Mesenchymal stem cell (in vitro differentiated cells and primary cell): ENCODE measurements around the gene ACOD1.
A peak's percentile ranks its signal among the peaks of the same experiment; 100 is the strongest.

Experiments
- DNase-seq: peaks from one replicate; pipeline ENCODE4 v3.0.0-alpha.2; 2013
- H2AFZ ChIP-seq: one replicate; pipeline ENCODE4 v1.6.1; 2013; ENCODE audit warnings: low read depth, mild to moderate bottlenecking, control low read depth, inconsistent platforms, low read length, moderate library complexity
- H2AK5ac ChIP-seq: 2 replicates; pipeline ENCODE4 v1.6.1; 2013; ENCODE audit warnings: low read length, moderate library complexity, mild to moderate bottlenecking, inconsistent platforms; ENCODE audit not compliant: severe bottlenecking
- H2BK120ac ChIP-seq: one replicate; pipeline ENCODE4 v1.6.1; 2013; ENCODE audit warnings: low read depth, mild to moderate bottlenecking, inconsistent platforms, low read length, moderate library complexity
- H2BK12ac ChIP-seq, 2 experiments: one replicate each; pipeline ENCODE4 v1.6.1; 2013; ENCODE audit warnings: inconsistent platforms in 2 of 2, low read length in 2 of 2, mild to moderate bottlenecking in 2 of 2, moderate library complexity in 2 of 2, control low read depth in 1 of 2
- H2BK15ac ChIP-seq: one replicate; pipeline ENCODE4 v1.6.1; 2013; ENCODE audit warnings: mild to moderate bottlenecking, low read depth, inconsistent platforms; ENCODE audit not compliant: poor library complexity, severe bottlenecking
- H2BK5ac ChIP-seq: 2 replicates; pipeline ENCODE4 v1.6.1; 2013; ENCODE audit warnings: low read depth, mild to moderate bottlenecking, low read length, control low read depth, inconsistent platforms; ENCODE audit not compliant: poor library complexity, severe bottlenecking
- H3K14ac ChIP-seq, 2 experiments: one replicate each; pipeline ENCODE4 v1.6.1; 2013; ENCODE audit warnings: inconsistent platforms in 2 of 2, low read length in 2 of 2, control low read depth in 1 of 2, mild to moderate bottlenecking in 1 of 2, moderate library complexity in 1 of 2
- H3K18ac ChIP-seq, 2 experiments: one replicate each; pipeline ENCODE4 v1.6.1; 2013; ENCODE audit warnings: inconsistent platforms in 2 of 2, low read length in 2 of 2, control low read depth in 1 of 2, low read depth in 1 of 2, mild to moderate bottlenecking in 1 of 2
- H3K23ac ChIP-seq, 2 experiments: one replicate each; pipeline ENCODE4 v1.6.1; 2013; ENCODE audit warnings: inconsistent platforms in 2 of 2, low read length in 2 of 2, mild to moderate bottlenecking in 2 of 2, moderate library complexity in 2 of 2, control low read depth in 1 of 2
- H3K27ac ChIP-seq: 2 replicates; pipeline ENCODE4 v1.5.1; 2013; ENCODE audit warnings: mild to moderate bottlenecking, moderate library complexity, low read length, control low read depth, inconsistent platforms; ENCODE audit not compliant: poor library complexity, severe bottlenecking
- H3K27me3 ChIP-seq, 2 experiments: 2 replicates each; pipeline versions ENCODE4 v1.6.1 to v1.7.0; 2013; ENCODE audit warnings: low read length in 2 of 2, mild to moderate bottlenecking in 2 of 2, moderate library complexity in 2 of 2, control low read depth in 1 of 2, inconsistent platforms in 1 of 2; ENCODE audit not compliant: control insufficient read depth in 1 of 2, insufficient read depth in 1 of 2
- H3K36me3 ChIP-seq, 2 experiments: 2 replicates each; pipeline versions ENCODE4 v1.6.1 to v1.7.0; 2013; ENCODE audit warnings: low read length in 2 of 2, control low read depth in 1 of 2, inconsistent platforms in 1 of 2, low read depth in 1 of 2, mild to moderate bottlenecking in 1 of 2; ENCODE audit not compliant: insufficient read depth in 2 of 2, control insufficient read depth in 1 of 2
- H3K4ac ChIP-seq, 2 experiments: one replicate each; pipeline ENCODE4 v1.6.1; 2013; ENCODE audit warnings: inconsistent platforms in 2 of 2, low read length in 2 of 2, mild to moderate bottlenecking in 2 of 2, moderate library complexity in 2 of 2, control low read depth in 1 of 2, low read depth in 1 of 2
- H3K4me1 ChIP-seq: 2 replicates; pipeline ENCODE4 v1.6.1; 2013; ENCODE audit warnings: low read depth, low read length, control low read depth; ENCODE audit not compliant: control insufficient read depth, insufficient read depth
- H3K4me2 ChIP-seq: 2 replicates; pipeline ENCODE4 v1.6.1; 2013; ENCODE audit warnings: low read length, mild to moderate bottlenecking, inconsistent platforms; ENCODE audit not compliant: poor library complexity, severe bottlenecking
- H3K4me3 ChIP-seq, 2 experiments: 2 replicates each; pipeline versions ENCODE4 v1.5.1 to v1.7.0; 2013; ENCODE audit warnings: low read length in 2 of 2, mild to moderate bottlenecking in 2 of 2, control low read depth in 1 of 2, low read depth in 1 of 2; ENCODE audit not compliant: insufficient read depth in 1 of 2
- H3K79me1 ChIP-seq: replicated peaks from 2 replicates; pipeline ENCODE4 v1.6.1; 2013; ENCODE audit warnings: mild to moderate bottlenecking, control low read depth, low read length, inconsistent platforms; ENCODE audit not compliant: poor library complexity, severe bottlenecking
- H3K9ac ChIP-seq: 2 replicates; pipeline ENCODE4 v1.7.0; 2013; ENCODE audit warnings: mild to moderate bottlenecking, low read length, moderate library complexity
- H3K9me3 ChIP-seq: 2 replicates; pipeline ENCODE4 v1.7.0; 2013; ENCODE audit warnings: mild to moderate bottlenecking, low read length; ENCODE audit not compliant: control insufficient read depth
- H4K8ac ChIP-seq: one replicate; pipeline ENCODE4 v1.6.1; 2013; ENCODE audit warnings: inconsistent platforms, mild to moderate bottlenecking, low read length, moderate library complexity
- H4K91ac ChIP-seq: one replicate; pipeline ENCODE4 v1.6.1; 2013; ENCODE audit warnings: mild to moderate bottlenecking, low read length, inconsistent platforms
- WGBS: methylation state at CpG from one replicate; pipeline ENCODE4 v1.1.7; 2013; ENCODE audit warnings: mixed read lengths; 5-methylcytosine and 5-hydroxymethylcytosine counted together

ACOD1 gene

GRCh38 chr13:76921516-76921915 is 26.8 kb upstream of the ACOD1 start:
- H3K27me3 ChIP-seq: peaks cover 0 to 6% of the 10 kb centered on the region in 2 experiments
- no peak overlapping the region for H3K4ac ChIP-seq
- no peak overlapping the region for H2AFZ ChIP-seq
- H4K91ac ChIP-seq: no peak overlapping the region
- no peaks in the 10 kb centered on the region for H3K4me1 ChIP-seq
- no peaks in the 10 kb centered on the region for H3K9me3 ChIP-seq
- H2AK5ac ChIP-seq: no peak overlapping the region
- H3K4me2 ChIP-seq: no peak overlapping the region
- H4K8ac ChIP-seq: no peak overlapping the region
- no peaks in the 10 kb centered on the region for H3K36me3 ChIP-seq
- H3K14ac ChIP-seq: no peak overlapping the region
- no peak for DNase-seq
- H3K4me3 ChIP-seq: no peak overlapping the region
- no peak overlapping the region for H2BK120ac ChIP-seq
- H3K18ac ChIP-seq: no peak overlapping the region
- no peak overlapping the region for H3K9ac ChIP-seq
- no peak overlapping the region for H3K27ac ChIP-seq
- WGBS: no CpG with 5 or more reads among the region's 1 CpG
- H3K79me1 ChIP-seq: no peaks in the 10 kb centered on the region
- H2BK15ac ChIP-seq: no peak overlapping the region
- no peak overlapping the region for H2BK5ac ChIP-seq
- H2BK12ac ChIP-seq: no peak overlapping the region
- no peak overlapping the region for H3K23ac ChIP-seq

DNA sequence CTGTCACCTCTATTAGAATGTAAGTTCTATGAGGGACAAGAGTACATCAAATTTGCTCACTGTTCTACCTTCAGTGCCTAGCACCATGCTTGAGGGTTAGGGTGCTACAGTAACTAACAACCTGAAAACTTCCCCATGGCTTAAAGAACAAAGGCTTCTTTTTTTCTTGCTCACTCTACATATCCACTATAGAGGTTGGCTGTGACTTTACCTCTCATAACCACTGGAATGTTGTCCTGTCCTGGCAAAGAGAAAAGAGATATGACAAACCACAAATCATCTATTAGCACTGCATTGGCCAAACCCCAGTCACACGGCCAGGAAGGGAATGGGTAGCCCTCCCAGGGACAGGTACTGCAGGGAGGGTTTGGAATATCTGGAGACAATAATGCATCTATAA is 23.2 kb upstream of the ACOD1 start:
- H3K4me1 ChIP-seq: no peaks in the 10 kb centered on the region
- WGBS: 100% methylated on average over 1 of the region's 1 CpG
- no peak overlapping the region for H3K4me3 ChIP-seq
- no peak overlapping the region for H3K4me2 ChIP-seq
- no peak overlapping the region for H2BK12ac ChIP-seq
- H3K23ac ChIP-seq: no peak overlapping the region
- H3K79me1 ChIP-seq: no peaks in the 10 kb centered on the region
- no peak overlapping the region for H3K14ac ChIP-seq
- H2AFZ ChIP-seq: no peak overlapping the region
- no peak overlapping the region for H2AK5ac ChIP-seq
- no peak overlapping the region for H2BK120ac ChIP-seq
- no peak overlapping the region for H4K91ac ChIP-seq
- H3K9me3 ChIP-seq: no peaks in the 10 kb centered on the region
- no peak overlapping the region for H2BK15ac ChIP-seq
- no peak overlapping the region for H3K27ac ChIP-seq
- H3K9ac ChIP-seq: no peak overlapping the region
- H3K27me3 ChIP-seq: peaks cover 0 to 6% of the 10 kb centered on the region in 2 experiments
- no peak overlapping the region for H3K18ac ChIP-seq
- H3K36me3 ChIP-seq: no peaks in the 10 kb centered on the region
- H4K8ac ChIP-seq: no peak overlapping the region
- no peak overlapping the region for H2BK5ac ChIP-seq
- no peak for DNase-seq
- no peak overlapping the region for H3K4ac ChIP-seq

DNA sequence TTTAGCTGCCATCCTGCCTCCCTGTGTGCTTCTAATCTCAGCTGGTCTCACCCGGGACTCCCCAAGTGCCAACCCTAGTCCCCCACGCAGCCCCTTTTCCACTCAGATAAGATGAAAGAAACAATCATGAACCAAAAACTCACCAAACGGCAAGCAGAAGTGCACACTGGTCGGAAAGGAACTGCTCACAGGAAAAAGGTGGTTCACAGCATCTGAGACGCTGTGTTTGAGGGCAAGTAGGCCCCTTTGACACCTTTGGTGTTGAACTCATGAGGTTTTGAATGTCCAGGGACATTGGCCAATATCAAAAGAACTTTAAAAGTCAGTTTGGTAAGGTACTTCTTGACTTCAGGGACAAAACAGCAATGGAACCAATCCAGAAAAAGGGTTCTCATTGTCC is 20.4 kb upstream of the ACOD1 start:
- Histone ChIP-seq H3K9ac (no peak overlapping the region), H3K4ac (no peak overlapping the region), H3K79me1 (no peaks in the 10 kb centered on the region), H2AK5ac (no peak overlapping the region), H4K91ac (no peak overlapping the region), H3K4me1 (no peaks in the 10 kb centered on the region), H3K27me3 (peaks cover 0 to 6% of the 10 kb centered on the region in 2 experiments), H3K4me2 (no peak overlapping the region), H3K36me3 (no peaks in the 10 kb centered on the region), H3K27ac (no peak overlapping the region), H4K8ac (no peak overlapping the region), H3K4me3 (no peak overlapping the region), H3K23ac (no peak overlapping the region), H2BK5ac (no peak overlapping the region), H2BK15ac (no peak overlapping the region), H3K18ac (no peak overlapping the region), H3K14ac (no peak overlapping the region), H2BK12ac (no peak overlapping the region), H2AFZ (no peak overlapping the region), H2BK120ac (no peak overlapping the region), H3K9me3 (peaks cover 20% of the 10 kb centered on the region)
- DNase-seq: no peak
- WGBS: 98% methylated on average over 5 of the region's 5 CpGs

DNA sequence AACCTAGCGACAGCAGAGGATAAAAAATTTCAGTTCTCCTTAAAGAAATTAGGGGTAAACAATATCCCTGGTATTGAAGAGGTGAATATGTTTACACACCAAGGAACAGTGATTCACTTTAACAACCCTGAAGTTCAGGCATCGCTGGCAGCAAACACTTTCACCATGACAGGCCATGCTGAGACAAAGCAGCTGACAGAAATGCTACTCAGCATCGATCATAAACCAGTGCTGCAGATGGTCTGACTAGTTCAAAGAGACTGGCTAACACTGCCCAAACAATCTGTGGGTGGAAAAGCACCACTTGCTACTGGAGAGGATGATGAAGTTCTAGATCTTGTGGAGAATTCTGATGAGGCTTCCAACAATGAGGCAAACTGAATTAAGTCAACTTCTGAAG is 19.9 kb upstream of the ACOD1 start:
- Histone ChIP-seq H4K91ac (no peak overlapping the region), H3K79me1 (no peaks in the 10 kb centered on the region), H3K9me3 (peaks cover 20% of the 10 kb centered on the region), H3K23ac (no peak overlapping the region), H3K4me1 (no peaks in the 10 kb centered on the region), H2AK5ac (no peak overlapping the region), H2BK15ac (no peak overlapping the region), H2BK12ac (no peak overlapping the region), H3K4me2 (no peak overlapping the region), H2AFZ (no peak overlapping the region), H2BK120ac (no peak overlapping the region), H3K36me3 (no peaks in the 10 kb centered on the region), H3K9ac (no peak overlapping the region), H3K4ac (no peak overlapping the region), H4K8ac (peak overlapping the region; percentile 7), H2BK5ac (no peak overlapping the region), H3K14ac (no peak overlapping the region), H3K18ac (peak overlapping the region in 1 of 2 experiments; percentile 37), H3K4me3 (no peak overlapping the region), H3K27ac (no peak overlapping the region), H3K27me3 (peaks cover 0 to 1% of the 10 kb centered on the region in 2 experiments)
- peak; percentile 20 for DNase-seq
- WGBS: 37% methylated on average over 2 of the region's 3 CpGs
